GM18499 (cell line): Measurements from ENCODE around the gene SCAANT1.

ENCODE experiments used
- ATAC-seq: cut with Tn5 transposase; IDR thresholded peaks from one replicate; pipeline ENCODE4 v1.9.1; 2021; ENCODE audit warnings: moderate number of reproducible peaks; ENCODE audit not compliant: insufficient read depth, unreplicated experiment

The SCAANT1 gene

DNA sequence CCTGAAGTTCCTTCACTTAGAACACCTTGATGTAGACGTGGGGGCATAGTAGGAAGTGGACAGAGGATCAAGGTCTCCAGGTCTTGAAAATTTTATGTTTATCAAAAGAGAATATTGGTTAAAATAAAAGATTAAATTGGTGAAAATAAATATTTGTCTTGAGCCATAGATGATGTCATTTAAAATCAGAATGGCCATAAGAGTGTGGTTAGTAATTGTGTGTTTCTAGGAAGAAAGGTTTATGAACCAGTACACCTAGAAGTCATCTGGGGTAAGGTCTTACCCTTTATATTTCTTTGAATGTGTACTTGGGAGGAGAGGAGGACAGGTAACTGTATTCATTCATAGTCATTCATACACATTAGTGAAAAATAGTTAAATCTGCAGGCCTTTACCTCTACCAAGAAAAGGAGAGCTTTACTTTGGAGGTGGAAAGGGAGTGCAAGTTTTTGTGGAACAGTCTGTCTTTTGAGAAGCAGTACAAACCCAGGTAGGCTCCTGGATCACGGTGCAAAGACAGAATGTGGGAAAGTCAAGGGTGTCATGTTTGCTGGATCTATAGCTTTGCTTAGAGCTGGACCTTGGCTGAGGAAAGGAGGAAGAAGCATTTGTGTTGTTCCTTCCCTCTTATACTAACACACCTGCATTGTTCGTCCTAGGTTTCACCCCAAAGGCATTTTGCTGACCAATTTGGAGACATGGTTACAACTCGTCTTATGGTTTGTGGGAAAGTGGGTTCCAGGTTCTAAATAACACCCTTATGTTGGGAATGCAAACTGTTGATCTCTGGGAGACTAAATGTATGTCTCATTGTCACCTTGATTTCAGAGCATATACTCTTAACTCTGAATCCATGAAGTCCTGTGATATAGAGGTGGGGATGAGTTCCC is 6.2 kb downstream of the SCAANT1 start:
- no peak for ATAC-seq

GRCh38 chr3:63900459-63900858 is 11.7 kb downstream of the SCAANT1 start:
- ATAC-seq: no peak

- ATAC-seq: no peak
Measured at GRCh38 chr3:63900010-63900409, 12.2 kb downstream of the SCAANT1 start.

GRCh38 chr3:63896332-63897030 is 15.7 kb downstream of the SCAANT1 start:
- ATAC-seq: peak; percentile 66

GRCh38 chr3:63895422-63896189 is 16.6 kb downstream of the SCAANT1 start:
- ATAC-seq: no peak

GRCh38 chr3:63892773-63893352 is 19.3 kb downstream of the SCAANT1 start:
- no peak for ATAC-seq

GRCh38 chr3:63891518-63891917 is 20.7 kb downstream of the SCAANT1 start:
- ATAC-seq: no peak

- ATAC-seq: no peak
Measured at GRCh38 chr3:63886858-63887257, 25.3 kb downstream of the SCAANT1 start.

DNA sequence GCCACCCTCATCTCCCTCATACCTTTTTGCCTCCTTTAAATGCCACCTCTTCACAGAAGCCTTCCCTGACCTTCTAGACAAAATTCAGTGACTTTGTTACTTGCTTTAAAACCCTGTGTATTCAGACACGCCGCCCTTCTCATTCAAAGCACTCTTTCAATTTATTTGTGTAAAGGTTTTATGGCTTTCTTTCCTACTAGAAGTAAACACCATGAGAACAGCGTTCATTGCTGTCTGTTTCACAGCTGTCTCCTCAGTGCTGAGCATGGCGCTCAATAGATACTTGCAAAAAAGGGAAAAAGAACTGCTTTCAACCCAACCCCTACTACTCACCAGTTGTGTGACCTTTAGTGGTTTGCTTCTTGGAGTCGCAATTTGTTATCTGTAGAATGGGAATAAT is 31.5 kb downstream of the SCAANT1 start:
- ATAC-seq: no peak

- ATAC-seq: no peak
Measured at GRCh38 chr3:63878394-63879060, 33.7 kb downstream of the SCAANT1 start.

DNA sequence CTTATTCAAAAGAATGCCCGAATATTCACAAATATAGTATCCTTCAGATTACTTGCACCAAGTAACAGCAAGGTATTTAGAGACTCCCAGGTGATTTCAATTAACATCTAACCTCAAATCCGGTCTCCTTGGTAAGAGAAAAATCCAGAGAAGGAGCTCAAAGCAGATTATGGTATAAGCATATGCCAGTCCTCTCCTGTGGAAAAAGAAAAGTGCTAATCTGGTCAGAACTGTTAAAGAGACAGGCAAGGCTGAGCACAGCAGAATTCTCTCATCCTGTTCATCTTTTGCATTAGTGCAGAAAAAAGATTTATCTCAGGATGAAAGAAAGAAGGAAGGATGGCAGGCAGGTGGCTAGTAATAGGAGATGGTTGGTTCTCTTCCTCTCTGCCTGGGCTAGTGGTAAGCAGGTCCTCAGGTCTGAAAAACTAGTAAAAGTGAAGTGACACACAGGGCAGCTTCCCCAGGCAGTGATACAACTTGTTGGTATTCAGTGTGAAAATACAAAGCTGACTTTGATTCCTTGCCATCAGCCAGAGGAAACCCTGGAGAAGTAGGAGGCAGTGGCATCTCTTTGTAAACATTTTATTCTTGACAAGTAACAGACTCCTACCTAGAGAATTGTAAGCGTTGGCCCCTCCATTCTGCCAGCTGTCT is 34.3 kb downstream of the SCAANT1 start:
- ATAC-seq: no peak

DNA sequence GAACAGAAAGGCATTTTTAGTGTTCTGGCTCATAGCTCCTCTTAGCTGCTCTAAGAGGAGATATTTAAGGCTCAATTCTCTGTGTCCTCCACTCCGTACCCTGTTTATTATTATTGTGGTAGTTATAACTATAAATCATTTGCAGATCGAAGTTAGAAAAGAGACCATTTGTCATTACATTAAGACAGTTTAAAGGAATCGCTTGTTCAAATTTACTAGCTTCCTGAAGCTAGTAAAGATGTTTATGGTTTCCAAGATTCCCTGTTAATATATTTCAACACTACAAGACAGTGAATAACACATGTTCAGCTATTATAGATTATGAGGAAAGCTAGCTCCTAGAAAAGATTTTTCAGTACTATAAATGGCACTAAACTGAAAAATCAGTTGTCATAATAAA is 35.9 kb downstream of the SCAANT1 start:
- ATAC-seq: no peak

DNA sequence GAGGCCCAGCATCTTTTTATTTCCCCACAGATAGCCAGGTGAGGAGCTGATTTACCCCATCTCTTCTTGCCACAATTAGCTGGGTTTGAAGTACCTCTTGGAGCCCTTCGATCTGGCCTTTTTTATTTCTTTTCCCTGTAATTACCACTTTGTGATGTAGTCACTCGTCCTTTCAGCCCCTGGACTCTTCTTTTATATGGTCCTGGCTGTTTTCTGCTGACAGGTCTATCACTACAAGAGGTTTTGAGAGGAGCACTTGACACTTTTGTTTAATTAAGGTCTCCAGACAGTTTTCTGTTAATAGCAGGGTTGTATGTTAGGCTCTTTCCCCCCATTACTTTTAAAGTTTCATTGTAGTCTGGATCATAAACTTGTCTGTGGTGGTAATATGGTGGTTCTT is 36.7 kb downstream of the SCAANT1 start:
- ATAC-seq: no peak

DNA sequence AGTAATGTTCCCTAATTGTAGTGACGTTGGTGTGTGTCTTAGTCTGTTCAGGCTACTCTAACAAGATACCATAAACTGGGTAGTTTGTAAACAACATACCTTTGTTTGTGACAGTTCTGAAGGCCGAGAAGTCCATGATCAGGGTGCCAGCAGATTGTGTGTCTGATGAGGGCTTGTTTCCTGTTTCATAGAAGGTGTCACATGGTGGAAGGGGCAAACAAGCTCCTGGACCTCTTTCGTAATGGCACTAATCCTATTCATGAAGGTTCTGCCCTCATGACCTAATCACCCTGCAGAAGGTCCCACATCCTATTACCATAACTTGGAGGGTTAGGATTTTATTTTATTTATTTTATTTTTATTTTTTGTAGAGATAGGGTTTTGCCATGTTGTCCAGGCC is 37.4 kb downstream of the SCAANT1 start:
- no peak for ATAC-seq

DNA sequence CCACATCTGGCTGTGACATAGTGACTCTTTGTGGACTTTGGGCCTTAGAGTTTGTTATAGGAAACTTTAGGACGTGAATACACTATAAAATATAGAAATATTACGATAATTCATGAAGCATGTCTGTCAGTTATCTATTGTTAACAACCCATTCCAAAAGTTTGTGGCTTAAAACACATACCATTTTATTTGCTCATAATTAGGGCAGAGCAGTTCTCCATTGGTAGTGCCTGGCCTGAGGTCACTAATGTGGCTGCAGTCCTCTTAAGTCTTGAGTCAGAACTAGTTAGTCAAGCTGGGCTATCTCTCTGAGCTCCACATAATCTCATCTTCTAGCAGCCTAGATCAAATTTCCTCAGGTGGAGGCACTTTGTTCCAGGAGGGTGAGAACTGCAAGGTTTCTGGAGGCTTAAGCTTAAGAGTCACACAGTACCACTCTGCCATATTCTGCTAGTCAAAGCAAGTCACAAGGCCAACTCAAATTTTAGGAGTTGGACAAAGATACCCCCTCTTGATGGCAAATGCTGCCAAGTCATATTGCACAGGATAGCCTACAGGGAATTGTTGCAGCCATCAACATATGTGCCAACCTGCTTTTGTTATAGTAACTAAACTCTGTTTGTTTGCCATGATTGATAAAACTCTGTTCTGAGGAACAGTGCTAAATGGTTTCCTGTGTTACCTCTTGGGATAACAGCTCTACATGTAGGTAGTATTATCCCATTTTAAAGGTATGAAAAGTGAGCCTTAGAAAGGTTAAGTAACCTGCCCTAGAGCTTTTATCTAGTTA is 39.9 kb downstream of the SCAANT1 start:
- ATAC-seq: no peak

- no peak for ATAC-seq
Measured at GRCh38 chr3:63870615-63871005, 41.6 kb downstream of the SCAANT1 start.

DNA sequence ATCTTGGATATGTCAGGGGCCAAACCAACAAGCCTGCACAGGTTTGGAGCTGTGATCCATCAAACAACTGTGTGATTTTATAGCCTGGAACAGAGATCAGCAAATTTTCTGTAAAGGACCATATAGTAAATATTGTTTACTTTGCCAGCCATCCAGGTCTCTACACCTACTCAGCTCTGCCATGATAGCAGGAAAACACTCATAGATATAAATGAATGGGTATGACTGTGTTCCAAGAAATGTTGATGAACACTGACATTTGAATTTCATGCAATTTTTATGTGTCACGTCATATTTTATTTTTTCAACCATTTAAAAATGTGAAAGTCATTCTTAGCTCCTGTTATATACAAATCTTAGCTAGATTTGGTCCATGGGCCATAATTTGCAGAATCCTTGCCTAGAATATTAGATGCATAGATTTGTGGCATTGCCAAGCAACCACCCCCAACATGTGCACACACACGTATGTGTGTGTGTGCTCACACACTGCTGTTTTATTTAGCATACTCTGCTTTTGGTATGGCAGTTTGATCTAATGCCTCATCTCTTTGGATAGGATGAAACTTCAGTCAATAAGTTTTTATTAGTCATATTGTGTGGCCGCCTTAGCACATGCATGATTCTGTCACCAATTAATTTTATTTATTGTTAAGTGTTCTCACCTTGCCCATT is 42.1 kb downstream of the SCAANT1 start:
- no peak for ATAC-seq

GRCh38 chr3:63867225-63867624 is 45.0 kb downstream of the SCAANT1 start:
- no peak for ATAC-seq
